Caco-2 (cell line): ENCODE results near the gene TAS1R2. TPM values are rescaled to one million over a fixed set of nuclear protein-coding genes. Genes with fewer than 3 reads are reported as not detected.

Experiments
- BruUV-seq: library from RNA; stranded (reverse); fragments of 400-500 nt; replicated peaks from 2 replicates; lab custom pipeline; 2021; lab: Mats Ljungman, UMichigan
- CTCF ChIA-PET: fragments of 300-600 bp; sonication (Branson Sonifier 250); formaldehyde crosslinking; loops from one replicate; lab custom pipeline; 2022; ENCODE audit warnings: antibody characterized with exemption; lab: Charles Lee
- POLR2A ChIA-PET: fragments of 300-600 bp; sonication (Branson Sonifier 250); formaldehyde crosslinking; loops from one replicate; lab custom pipeline; 2022; ENCODE audit warnings: antibody characterized with exemption; lab: Charles Lee
- DNase-seq, 2 experiments: peaks; one replicate each; pipeline versions ENCODE4 v3.0.0 to v3.0.0-alpha.2; 2020 to 2022
- H3K27me3 ChIP-seq: replicated peaks from 2 replicates; pipeline ENCODE4 v1.6.0; 2011; ENCODE audit warnings: low read length; ENCODE audit not compliant: control insufficient read depth, insufficient read depth
- H3K36me3 ChIP-seq: 2 replicates; pipeline ENCODE4 v1.5.1; 2011; ENCODE audit warnings: low read length; ENCODE audit not compliant: control insufficient read depth, insufficient read depth
- H3K4me1 ChIP-seq: fragments of 250-450 bp; sonication (Bioruptor Pico); 2 replicates; pipeline ENCODE4 v1.5.1; 2020; ENCODE audit warnings: mild to moderate bottlenecking
- H3K4me3 ChIP-seq: 2 replicates; pipeline ENCODE4 v1.5.1; 2011; ENCODE audit warnings: low read depth, mild to moderate bottlenecking, control low read depth, low read length
- H3K9me3 ChIP-seq: fragments of 250-450 bp; sonication (Bioruptor Pico); 2 replicates; pipeline ENCODE4 v1.5.1; 2020; ENCODE audit warnings: mild to moderate bottlenecking, moderate library complexity
- H3K27ac Mint-ChIP-seq: one replicate; pipeline ENCODE4 v1.8.0; 2022; ENCODE audit warnings: mixed read lengths; ENCODE audit not compliant: unreplicated experiment
- H3K27me3 Mint-ChIP-seq: one replicate; pipeline ENCODE4 v1.8.0; 2022; ENCODE audit warnings: mixed read lengths; ENCODE audit not compliant: insufficient read depth, unreplicated experiment
- H3K36me3 Mint-ChIP-seq: one replicate; pipeline ENCODE4 v1.8.0; 2022; ENCODE audit warnings: mild to moderate bottlenecking, mixed read lengths; ENCODE audit not compliant: insufficient read depth, unreplicated experiment
- H3K4me1 Mint-ChIP-seq: one replicate; pipeline ENCODE4 v1.8.0; 2022; ENCODE audit warnings: low read depth, mixed read lengths; ENCODE audit not compliant: unreplicated experiment
- H3K4me3 Mint-ChIP-seq: one replicate; pipeline ENCODE4 v1.8.0; 2022; ENCODE audit warnings: mild to moderate bottlenecking, moderate library complexity, mixed read lengths; ENCODE audit not compliant: unreplicated experiment
- H3K9me3 Mint-ChIP-seq: one replicate; pipeline ENCODE4 v1.8.0; 2022; ENCODE audit warnings: mixed read lengths; ENCODE audit not compliant: unreplicated experiment
- intact Hi-C: fragments of 100-400 bp; cut with micrococcal nuclease; formaldehyde crosslinking; loops from one replicate; pipeline ENCODE4 v1.10.0; 2022; ENCODE audit not compliant: unreplicated experiment
- total RNA-seq: library from RNA; stranded (reverse); gene quantifications from 2 replicates; pipeline ENCODE4 v1.2.3, GENCODE V29; 2022
- TF ChIP-seq, protein P1 (sequence below), 2 experiments: fragments of 200-600 bp in 1 of 2; IDR thresholded peaks; 1 replicate in 1 of 2; 2 replicates in 1 of 2; pipeline versions ENCODE4 v1.5.1 to v1.8.0; 2011 to 2022; ENCODE audit warnings: antibody characterized with exemption in 1 of 2, control low read depth in 1 of 2, inconsistent platforms in 1 of 2, low read depth in 1 of 2, low read length in 1 of 2, mild to moderate bottlenecking in 1 of 2, moderate library complexity in 1 of 2; ENCODE audit not compliant: insufficient read depth in 1 of 2, severe bottlenecking in 1 of 2, unreplicated experiment in 1 of 2

Gene TAS1R2
- total RNA-seq, 1 experiment from 2014 or later: not detected

DNA sequence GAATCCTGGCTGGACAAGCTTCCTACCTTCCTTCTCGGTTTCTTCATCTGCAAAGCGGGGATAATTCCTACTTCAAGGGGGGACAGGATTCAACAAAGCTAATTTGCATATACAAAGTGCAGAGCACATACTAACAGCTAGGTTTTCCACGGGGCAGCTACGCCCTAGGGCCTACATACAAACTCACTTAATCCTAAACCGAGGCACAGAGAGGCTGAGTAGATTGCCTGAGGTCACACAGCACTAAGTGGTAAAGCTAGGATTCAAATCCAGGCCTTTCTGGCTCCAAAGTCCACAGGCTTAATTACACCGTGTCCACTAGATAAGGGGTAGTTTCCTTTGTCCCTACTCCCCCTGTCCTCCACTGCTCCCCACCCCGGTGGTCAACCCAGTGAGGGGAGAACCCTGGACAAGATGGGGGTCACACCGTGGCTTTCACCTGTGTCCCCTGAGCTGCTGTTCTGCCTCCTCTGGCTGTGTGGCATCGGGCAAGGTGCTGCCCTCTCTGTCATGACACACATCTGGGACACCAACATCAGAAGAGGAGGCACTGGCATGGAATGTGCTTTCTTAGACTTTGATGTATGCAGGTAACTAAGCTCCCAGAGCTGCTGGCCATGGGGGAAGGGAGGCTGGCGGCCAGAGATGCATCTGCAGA is 44.5 kb downstream of the TAS1R2 start:
- Mint-ChIP-seq H3K4me1 (no peaks in the 10 kb centered on the region), H3K9me3 (no peaks in the 10 kb centered on the region), H3K4me3 (no peak overlapping the region), H3K36me3 (no peaks in the 10 kb centered on the region), H3K27me3 (peaks cover 19% of the 10 kb centered on the region), H3K27ac (no peak overlapping the region)
- DNase-seq: no peak
- H3K36me3 ChIP-seq: no peaks in the 10 kb centered on the region
- H3K4me3 ChIP-seq: no peak overlapping the region
- POLR2A ChIA-PET: no interaction called here
- H3K4me1 ChIP-seq: no peaks in the 10 kb centered on the region
- H3K9me3 ChIP-seq: no peaks in the 10 kb centered on the region
- no TSS peak for BruUV-seq
- H3K27me3 ChIP-seq: no peaks in the 10 kb centered on the region
- TF ChIP-seq, protein P1, sequence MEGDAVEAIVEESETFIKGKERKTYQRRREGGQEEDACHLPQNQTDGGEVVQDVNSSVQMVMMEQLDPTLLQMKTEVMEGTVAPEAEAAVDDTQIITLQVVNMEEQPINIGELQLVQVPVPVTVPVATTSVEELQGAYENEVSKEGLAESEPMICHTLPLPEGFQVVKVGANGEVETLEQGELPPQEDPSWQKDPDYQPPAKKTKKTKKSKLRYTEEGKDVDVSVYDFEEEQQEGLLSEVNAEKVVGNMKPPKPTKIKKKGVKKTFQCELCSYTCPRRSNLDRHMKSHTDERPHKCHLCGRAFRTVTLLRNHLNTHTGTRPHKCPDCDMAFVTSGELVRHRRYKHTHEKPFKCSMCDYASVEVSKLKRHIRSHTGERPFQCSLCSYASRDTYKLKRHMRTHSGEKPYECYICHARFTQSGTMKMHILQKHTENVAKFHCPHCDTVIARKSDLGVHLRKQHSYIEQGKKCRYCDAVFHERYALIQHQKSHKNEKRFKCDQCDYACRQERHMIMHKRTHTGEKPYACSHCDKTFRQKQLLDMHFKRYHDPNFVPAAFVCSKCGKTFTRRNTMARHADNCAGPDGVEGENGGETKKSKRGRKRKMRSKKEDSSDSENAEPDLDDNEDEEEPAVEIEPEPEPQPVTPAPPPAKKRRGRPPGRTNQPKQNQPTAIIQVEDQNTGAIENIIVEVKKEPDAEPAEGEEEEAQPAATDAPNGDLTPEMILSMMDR (IDR thresholded peaks at IDR 0.05; ENCODE audit: insufficient read depth in 1 of 2, low read depth in 1 of 2, low read length in 1 of 2, severe bottlenecking in 1 of 2, unreplicated experiment in 1 of 2): no peak
- intact Hi-C loops: no loop called here
- CTCF ChIA-PET: interaction anchor here (1.3 kb wide), 1 partner anchor 218 kb away, joined by 5 read pairs; no protein-coding TSS in a partner anchor

DNA sequence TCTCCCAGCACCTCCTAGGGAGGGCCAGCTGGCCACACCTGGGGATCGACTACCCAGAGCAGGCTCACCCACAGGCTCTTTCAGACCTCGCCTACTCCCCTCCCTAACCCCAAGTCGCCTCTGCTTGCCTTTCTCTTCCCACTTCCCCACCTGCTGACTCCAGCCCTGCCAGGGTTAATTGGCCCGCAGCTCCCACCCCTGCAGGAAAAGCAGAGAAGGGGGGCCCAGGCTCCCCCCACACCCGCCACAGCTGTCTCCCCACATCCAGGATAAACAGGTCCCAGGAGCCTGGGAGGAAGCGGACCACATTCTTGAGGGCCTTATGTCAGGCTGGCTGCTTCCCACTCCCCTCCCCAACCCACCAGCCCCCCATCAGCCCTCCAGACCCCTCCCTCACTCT is 45.0 kb downstream of the TAS1R2 start:
- TF ChIP-seq, protein P1 (IDR thresholded peaks at IDR 0.05; ENCODE audit: insufficient read depth in 1 of 2, low read depth in 1 of 2, low read length in 1 of 2, severe bottlenecking in 1 of 2, unreplicated experiment in 1 of 2): no peak
- POLR2A ChIA-PET: no interaction called here
- Mint-ChIP-seq H3K36me3 (no peaks in the 10 kb centered on the region), H3K27me3 (peaks cover 19% of the 10 kb centered on the region), H3K27ac (no peak overlapping the region), H3K4me3 (no peak overlapping the region), H3K9me3 (no peaks in the 10 kb centered on the region), H3K4me1 (no peaks in the 10 kb centered on the region)
- no peak overlapping the region for H3K4me3 ChIP-seq
- CTCF ChIA-PET: interaction anchor here (1.3 kb wide), 1 partner anchor 217 kb away, joined by 5 read pairs; no protein-coding TSS in a partner anchor
- H3K36me3 ChIP-seq: no peaks in the 10 kb centered on the region
- no peaks in the 10 kb centered on the region for H3K9me3 ChIP-seq
- intact Hi-C loops: no loop called here
- H3K4me1 ChIP-seq: no peaks in the 10 kb centered on the region
- BruUV-seq: no TSS peak
- no peaks in the 10 kb centered on the region for H3K27me3 ChIP-seq
- no peak for DNase-seq

DNA sequence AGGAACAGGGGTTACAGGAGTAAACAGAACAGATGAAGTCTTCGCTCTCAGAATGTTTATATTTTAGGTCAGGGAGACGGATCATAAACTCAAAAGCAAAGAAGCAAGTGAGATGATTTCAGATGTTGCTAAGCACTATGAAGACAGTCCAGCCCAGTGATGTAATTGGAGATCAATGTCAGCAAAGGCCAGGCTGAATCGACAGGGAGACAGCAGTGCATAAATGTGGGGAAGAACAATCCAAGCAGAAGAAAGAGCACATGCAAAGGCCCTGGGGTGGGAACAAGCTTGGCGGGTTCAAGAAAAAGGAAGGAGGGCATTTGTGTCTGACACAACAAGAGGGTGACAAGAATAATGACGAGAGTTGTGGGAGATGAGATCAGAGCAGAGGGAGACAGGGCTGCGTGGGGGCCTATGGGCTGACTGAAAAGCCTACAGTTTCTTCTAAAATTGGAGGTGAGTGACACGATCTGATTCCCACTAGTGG is 47.0 kb downstream of the TAS1R2 start:
- no peak for DNase-seq
- no peaks in the 10 kb centered on the region for H3K27me3 ChIP-seq
- TF ChIP-seq, protein P1 (IDR thresholded peaks at IDR 0.05; ENCODE audit: insufficient read depth in 1 of 2, low read depth in 1 of 2, low read length in 1 of 2, severe bottlenecking in 1 of 2, unreplicated experiment in 1 of 2): no peak
- ChIA-PET CTCF (no interaction called here), POLR2A (no interaction called here)
- Mint-ChIP-seq H3K4me1 (no peaks in the 10 kb centered on the region), H3K27ac (no peak overlapping the region), H3K9me3 (no peaks in the 10 kb centered on the region), H3K4me3 (no peak overlapping the region), H3K27me3 (peaks cover 18% of the 10 kb centered on the region), H3K36me3 (no peaks in the 10 kb centered on the region)
- H3K4me3 ChIP-seq: no peak overlapping the region
- intact Hi-C loops: no loop called here
- no peaks in the 10 kb centered on the region for H3K9me3 ChIP-seq
- no peaks in the 10 kb centered on the region for H3K36me3 ChIP-seq
- no peaks in the 10 kb centered on the region for H3K4me1 ChIP-seq
- no TSS peak for BruUV-seq
